ENCODE measurements around the gene PRKACG. TPM values are rescaled to one million over a fixed set of nuclear protein-coding genes. Genes with fewer than 3 reads are reported as not detected.

PRKACG gene
- total and polyA plus RNA-seq, 2 of the 8 experiments (the other 6 are each of a cell fraction or from before 2014, with no cell fraction given), result not detected

DNA sequence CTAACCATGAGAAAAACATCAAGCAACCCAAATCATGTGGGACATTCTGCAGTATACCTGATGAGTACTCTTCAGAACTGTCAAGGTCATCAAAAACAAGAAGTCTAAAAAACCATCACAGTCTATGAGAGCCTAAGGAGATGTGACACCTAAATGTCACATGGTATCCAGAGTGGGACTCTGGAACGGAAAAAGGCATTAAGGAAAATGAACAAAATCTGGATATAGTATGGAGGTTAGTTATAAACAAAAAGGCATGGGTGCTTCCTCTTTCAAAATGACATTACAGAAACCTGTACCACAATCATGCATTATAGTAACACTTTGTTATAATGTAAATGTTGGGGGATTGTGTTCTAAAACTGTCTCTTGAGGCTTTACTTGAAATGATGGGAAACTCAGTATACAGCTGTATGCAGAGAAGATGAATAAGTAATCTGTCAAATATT lies 47.4 kb downstream of the PRKACG start:
- no peaks in the 10 kb centered on the region for H4K20me1 ChIP-seq (replicated peaks in 1 of 2; ENCODE audit: control insufficient read depth in 1 of 2, insufficient read depth in 2 of 2, low read length in 2 of 2)
- H2BK120ac ChIP-seq (replicated peaks; ENCODE audit: low read depth, low read length), result no peak overlapping the region
- no peaks in the 10 kb centered on the region for H3K79me2 ChIP-seq (ENCODE audit: control insufficient read depth in 1 of 2, insufficient read depth in 2 of 2, low read length in 2 of 2)
- no peak overlapping the region for H2BK20ac ChIP-seq (ENCODE audit: low read length)
- no peak overlapping the region for H2AFZ ChIP-seq (ENCODE audit: low read length)
- H3K14ac ChIP-seq (ENCODE audit: insufficient read length), result peak overlapping the region; percentile 88
- no peak overlapping the region for H2AK5ac ChIP-seq (ENCODE audit: low read depth, low read length)
- H3K18ac ChIP-seq (ENCODE audit: extremely low read depth, low read length), result no peak overlapping the region
- DNase-seq (ENCODE audit: low read depth in 1 of 2, low spot score in 2 of 2), result no peak
- no peak for FAIRE-seq
- no peak overlapping the region for H3K4me3 ChIP-seq (ENCODE audit: extremely low read depth in 1 of 4, insufficient read depth in 2 of 4, low read depth in 3 of 4, low read length in 4 of 4)
- 82% methylated on average over 1 of the region's 1 CpG; no CpG with 5 or more reads in 1 of the 2 experiments for WGBS, 2 experiments (ENCODE audit: extremely low coverage in 1 of 2, insufficient coverage in 1 of 2, insufficient read length in 1 of 2, insufficient replicate concordance in 2 of 2, low coverage in 1 of 2, low lambda C conversion rate in 2 of 2, missing lambda C conversion rate in 1 of 2)
- no peak overlapping the region for H2BK12ac ChIP-seq (ENCODE audit: low read depth, low read length)
- H4K91ac ChIP-seq (replicated peaks; ENCODE audit: insufficient read length, low read length), result no peak overlapping the region
- ChIA-PET CTCF (ENCODE audit: partially characterized antibody) (interaction anchor here (0.9 to 1.2 kb wide), 2 partner anchors 9 to 13 kb away, joined by 4 to 5 read pairs; no protein-coding TSS in a partner anchor), POLR2A (ENCODE audit: partially characterized antibody) (no interaction called here)
- no peaks in the 10 kb centered on the region for H3K27me3 ChIP-seq (replicated peaks in 1 of 4; ENCODE audit: control insufficient read depth in 3 of 4, extremely low read depth in 1 of 4, insufficient read depth in 3 of 4, low read length in 3 of 4)
- no peak overlapping the region for H4K5ac ChIP-seq (ENCODE audit: insufficient read length, low read depth, low read length)
- H3K23ac ChIP-seq (ENCODE audit: insufficient read length), result no peak overlapping the region
- H2BK5ac ChIP-seq (ENCODE audit: low read depth, low read length), result no peak overlapping the region
- H3K79me1 ChIP-seq (ENCODE audit: low read depth, low read length), result no peaks in the 10 kb centered on the region
- no peak overlapping the region for H3K56ac ChIP-seq (replicated peaks; ENCODE audit: insufficient read length, low read depth, low read length)
- no peaks in the 10 kb centered on the region for H3K9me3 ChIP-seq (ENCODE audit: insufficient read depth in 2 of 2, low read depth in 1 of 2, low read length in 1 of 2)
- H3K4ac ChIP-seq (replicated peaks; ENCODE audit: insufficient read length, low read depth, low read length), result no peak overlapping the region
- no peak overlapping the region for H3K4me2 ChIP-seq (ENCODE audit: insufficient read depth in 1 of 2, low read depth in 2 of 2, low read length in 2 of 2)
- no peak overlapping the region for H3K27ac ChIP-seq (ENCODE audit: low read depth, low read length)
- no peaks in the 10 kb centered on the region for H3K36me3 ChIP-seq (ENCODE audit: control insufficient read depth in 2 of 4, insufficient read depth in 4 of 4, low read length in 3 of 4)
- H3K9ac ChIP-seq (replicated peaks in 1 of 4; ENCODE audit: extremely low read depth in 1 of 4, low read depth in 3 of 4, low read length in 3 of 4), result no peak overlapping the region
- H3K4me1 ChIP-seq (replicated peaks in 1 of 4; ENCODE audit: control insufficient read depth in 3 of 4, insufficient read depth in 4 of 4, low read length in 3 of 4), result no peaks in the 10 kb centered on the region
- no peak overlapping the region for H4K8ac ChIP-seq (ENCODE audit: extremely low read depth, insufficient read depth, low read length)
- H2BK15ac ChIP-seq (ENCODE audit: low read length), result no peak overlapping the region
- H3K23me2 ChIP-seq (ENCODE audit: low read depth, low read length), result no peaks in the 10 kb centered on the region
- TF ChIP-seq JUN (IDR thresholded peaks at IDR 0.05; ENCODE audit: low read depth, low read length) (no peak), CHD2 (IDR thresholded peaks at IDR 0.05; ENCODE audit: low read length) (no peak), RXRA (IDR thresholded peaks at IDR 0.05; ENCODE audit: insufficient read depth, low read depth, low read length) (no peak), FOSL1 (IDR thresholded peaks at IDR 0.05; ENCODE audit: insufficient read depth, low read depth, low read length) (no peak), POU5F1 (IDR thresholded peaks at IDR 0.05; ENCODE audit: low read depth, low read length) (no peak), TBP (IDR thresholded peaks at IDR 0.05; ENCODE audit: low read depth, low read length) (no peak), JUND (IDR thresholded peaks at IDR 0.05; ENCODE audit: low read length) (no peak), SAP30 (IDR thresholded peaks at IDR 0.05; ENCODE audit: insufficient read depth, insufficient replicate concordance, low read length) (no peak), CBX5 (IDR thresholded peaks at IDR 0.05; ENCODE audit: low read depth, low read length) (no peak), TAF1 (IDR thresholded peaks at IDR 0.05; ENCODE audit: low read depth, low read length) (no peak), CHD1 (IDR thresholded peaks at IDR 0.05; ENCODE audit: low read depth, low read length) (no peak), SIRT6 (IDR thresholded peaks at IDR 0.05; ENCODE audit: low read length) (no peak), TAF7 (optimal IDR thresholded peaks at IDR 0.05; ENCODE audit: borderline replicate concordance, low read depth, low read length) (no peak), TEAD4 (IDR thresholded peaks at IDR 0.05; ENCODE audit: low read depth, low read length) (no peak), KDM5A (IDR thresholded peaks at IDR 0.05; ENCODE audit: low read length) (no peak), SUZ12 (IDR thresholded peaks at IDR 0.05; ENCODE audit: low read length) (no peak)

Data from H1 (cell line).